Adipose tissue (tissue), 3 donors: ENCODE results near the gene ANKS4B. TPM values are rescaled to one million over a fixed set of nuclear protein-coding genes. Genes with fewer than 3 reads are reported as not detected.

Experiments
- polyA plus RNA-seq, 3 donors: library from polyadenylated mRNA; stranded (reverse); fragments of 200-250 nt; gene quantifications; one replicate each; pipeline ENCODE4 v1.2.3, GENCODE V29; 2013
- donor health status: healthy with polysubstance abuse.
- donor health status: Bipolar disorder and iron deficiency.
- donor health status: healthy.

Gene ANKS4B
- polyA plus RNA-seq, 3 donors = 0.08 TPM; not detected in 2

Other genes starting within 250 kb of the ANKS4B start
- gene DNAH3, start 82.9 kb upstream of the ANKS4B start, polyA plus RNA-seq = not detected
- gene LDAF1, start 75.0 kb upstream of the ANKS4B start, polyA plus RNA-seq = 10 to 100 TPM in 2 of 3 donors, 1 to 10 TPM in 1; 9.8 to 26.0 (median 10.7) TPM
- gene ZP2, start 22.1 kb upstream of the ANKS4B start, polyA plus RNA-seq = not detected
- gene CRYM, start 44.6 kb downstream of the ANKS4B start, polyA plus RNA-seq = under 1 TPM; 0.04 to 0.90 (median 0.06) TPM